Activated naive CD4-positive, alpha-beta T cell treated with anti-CD3 and anti-CD28 coated beads for 36 hours (primary cell): Measurements from ENCODE around the gene PRSS53. TPM values are rescaled to one million over a fixed set of nuclear protein-coding genes. Genes with fewer than 3 reads are reported as not detected.
"Not testable (repeated sequence)": the region's sequence is repeated elsewhere in the genome, so short reads cannot be mapped to it uniquely, and the experiment has no call there.

Experiments used
- CTCF ChIA-PET: fragments of 350-600 bp; sonication (Branson Sonifier 250); formaldehyde crosslinking; loops from one replicate; lab custom pipeline; 2021; ENCODE audit warnings: antibody characterized with exemption; lab: Charles Lee
- DNase-seq: peaks from one replicate; pipeline ENCODE4 v3.0.0-alpha.2; 2020
- H3K27ac Mint-ChIP-seq: one replicate; pipeline ENCODE4 v1.8.0; 2021; ENCODE audit warnings: mild to moderate bottlenecking, mixed read lengths
- H3K27me3 Mint-ChIP-seq: one replicate; pipeline ENCODE4 v1.8.0; 2021; ENCODE audit warnings: low read depth, mixed read lengths
- H3K36me3 Mint-ChIP-seq: one replicate; pipeline ENCODE4 v1.8.0; 2021; ENCODE audit warnings: low read depth, mixed read lengths
- H3K4me1 Mint-ChIP-seq: one replicate; pipeline ENCODE4 v1.8.0; 2021; ENCODE audit warnings: low read depth, mixed read lengths
- H3K4me3 Mint-ChIP-seq: one replicate; pipeline ENCODE4 v1.8.0; 2021; ENCODE audit warnings: mild to moderate bottlenecking, moderate library complexity, mixed read lengths
- H3K9me3 Mint-ChIP-seq: one replicate; pipeline ENCODE4 v1.8.0; 2021; ENCODE audit warnings: mixed read lengths
- intact Hi-C: fragments of 100-400 bp; cut with micrococcal nuclease; formaldehyde crosslinking; loops from one replicate; pipeline ENCODE4 v1.15.1; 2023
- total RNA-seq, 2 experiments: library from RNA; stranded (reverse); gene quantifications; one replicate each; pipeline ENCODE4 v1.2.3, GENCODE V29; 2021

Gene PRSS53
- total RNA-seq, 2 experiments from 2014 or later, result 4.1 to 5.2 TPM

DNA sequence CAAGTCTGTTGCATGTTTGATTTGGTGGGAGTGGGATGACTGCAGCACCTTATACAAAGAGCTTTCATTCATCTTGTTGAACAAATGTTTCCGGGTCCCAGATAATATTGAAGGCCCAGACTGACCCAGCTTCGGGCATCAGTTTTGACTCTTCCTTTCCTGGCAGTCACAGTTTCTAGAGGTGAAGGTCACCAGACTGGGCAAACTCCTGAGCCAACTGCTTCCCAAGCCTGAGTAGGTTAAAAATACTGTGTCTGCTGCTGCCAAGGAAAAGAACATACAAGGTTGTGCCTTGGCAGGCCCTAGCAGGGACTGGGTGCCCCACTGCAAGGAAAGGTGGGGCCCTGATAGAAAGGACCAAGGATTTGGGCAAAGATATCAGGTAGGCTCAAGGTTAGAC, 24.0 kb upstream of the PRSS53 start:
- Mint-ChIP-seq H3K4me1 (peaks cover 34% of the 10 kb centered on the region), H3K9me3 (no peaks in the 10 kb centered on the region), H3K27ac (no peak overlapping the region), H3K27me3 (no peaks in the 10 kb centered on the region), H3K36me3 (peaks cover 11% of the 10 kb centered on the region), H3K4me3 (no peak overlapping the region)
- intact Hi-C loops, result no loop called here
- DNase-seq, result no peak
- CTCF ChIA-PET, result no interaction called here

DNA sequence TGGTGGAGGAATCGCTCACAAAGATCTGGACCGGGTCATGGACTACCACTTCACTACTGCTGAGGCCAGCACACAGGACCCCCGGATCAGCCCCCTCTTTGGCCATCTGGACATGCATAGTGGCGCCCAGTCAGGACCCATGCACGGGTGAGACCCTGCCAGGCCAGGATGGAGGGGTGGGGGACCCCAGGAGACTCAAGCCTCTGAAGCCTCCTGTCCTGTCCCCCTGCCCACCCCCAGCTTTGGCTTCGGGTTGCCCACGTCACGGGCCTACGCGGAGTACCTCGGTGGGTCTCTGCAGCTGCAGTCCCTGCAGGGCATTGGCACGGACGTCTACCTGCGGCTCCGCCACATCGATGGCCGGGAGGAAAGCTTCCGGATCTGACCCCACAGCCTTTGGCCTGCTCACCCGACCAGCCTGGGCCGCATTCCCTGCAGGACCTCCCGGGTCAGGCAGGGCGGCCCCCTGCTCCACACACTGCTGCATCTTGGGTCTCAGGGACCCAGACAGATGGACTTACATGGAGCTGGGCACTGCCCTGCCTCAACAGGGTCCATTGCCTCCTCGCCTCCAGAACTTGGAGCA, 23.2 kb upstream of the PRSS53 start:
- Mint-ChIP-seq H3K4me3 (no peak overlapping the region), H3K27ac (no peak overlapping the region), H3K36me3 (peaks cover 11% of the 10 kb centered on the region), H3K27me3 (no peaks in the 10 kb centered on the region), H3K9me3 (no peaks in the 10 kb centered on the region), H3K4me1 (peaks cover 38% of the 10 kb centered on the region)
- intact Hi-C loops, result no loop called here
- CTCF ChIA-PET, result no interaction called here
- no peak for DNase-seq

DNA sequence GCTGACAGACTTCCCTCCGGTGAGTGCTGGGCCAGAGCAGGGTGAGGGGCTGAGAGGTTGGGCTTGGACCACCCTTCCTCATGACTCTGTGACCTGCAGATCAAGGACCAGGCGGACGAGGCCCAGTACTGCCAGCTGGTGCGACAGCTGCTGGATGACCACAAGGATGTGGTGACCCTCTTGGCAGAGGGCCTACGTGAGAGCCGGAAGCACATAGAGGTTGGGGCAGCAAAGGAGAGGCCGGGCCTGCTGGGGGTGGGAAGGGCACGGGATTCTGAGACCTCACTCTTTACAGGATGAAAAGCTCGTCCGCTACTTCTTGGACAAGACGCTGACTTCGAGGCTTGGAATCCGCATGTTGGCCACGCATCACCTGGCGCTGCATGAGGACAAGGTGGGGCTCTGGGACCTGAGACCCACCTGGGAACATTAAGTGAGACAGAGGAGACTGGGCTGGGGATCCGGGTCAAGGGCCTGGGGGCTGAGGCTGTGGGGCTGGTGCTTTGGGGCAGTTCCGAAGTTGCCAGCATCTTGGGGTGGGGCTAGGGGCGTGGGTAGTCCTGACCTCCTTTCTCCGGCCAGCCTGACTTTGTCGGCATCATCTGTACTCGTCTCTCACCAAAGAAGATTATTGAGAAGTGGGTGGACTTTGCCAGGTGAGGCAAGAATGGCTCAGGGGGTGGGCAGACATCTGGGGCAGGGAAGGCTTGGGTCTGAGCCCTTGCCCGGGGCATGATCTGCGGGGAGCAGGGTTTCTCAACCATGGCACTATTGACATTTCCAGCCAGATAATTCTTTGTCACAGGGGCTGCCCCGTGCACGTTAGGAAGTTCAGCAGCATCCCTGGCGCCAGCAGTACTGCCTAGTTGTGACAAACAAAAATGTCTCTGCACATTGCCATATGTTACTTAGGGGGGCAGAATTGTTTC, 21.6 kb upstream of the PRSS53 start:
- peaks cover 11% of the 10 kb centered on the region for H3K36me3 Mint-ChIP-seq
- H3K4me3 Mint-ChIP-seq, result peak overlapping the region; percentile 74
- CTCF ChIA-PET, result no interaction called here
- H3K4me1 Mint-ChIP-seq, result peaks cover 34% of the 10 kb centered on the region
- no peaks in the 10 kb centered on the region for H3K9me3 Mint-ChIP-seq
- no peak overlapping the region for H3K27ac Mint-ChIP-seq
- intact Hi-C loops, result no loop called here
- H3K27me3 Mint-ChIP-seq, result no peaks in the 10 kb centered on the region
- DNase-seq, result no peak

DNA sequence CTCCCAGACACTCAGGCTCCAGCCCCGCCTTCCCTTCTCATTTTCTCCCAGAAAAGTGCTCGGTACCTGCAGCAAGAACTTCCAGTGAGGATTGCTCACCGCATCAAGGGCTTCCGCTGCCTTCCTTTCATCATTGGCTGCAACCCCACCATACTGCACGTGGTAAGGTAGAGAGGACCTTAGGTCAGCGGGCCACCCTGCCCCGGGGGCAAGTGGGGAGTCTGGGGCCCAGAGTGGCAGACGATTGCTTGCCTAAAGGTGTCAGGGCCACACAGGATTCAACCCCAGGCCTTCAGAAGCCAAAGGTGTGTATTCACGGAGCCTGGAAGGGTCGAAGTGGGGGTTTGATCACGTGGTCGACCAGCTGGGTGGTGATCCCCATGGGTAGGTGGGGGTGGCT, 20.9 kb upstream of the PRSS53 start:
- peak overlapping the region; percentile 74 for H3K4me3 Mint-ChIP-seq
- H3K27ac Mint-ChIP-seq, result no peak overlapping the region
- no peak for DNase-seq
- H3K27me3 Mint-ChIP-seq, result no peaks in the 10 kb centered on the region
- CTCF ChIA-PET, result no interaction called here
- intact Hi-C loops, result loop anchor here (2.0 kb wide), 1 partner anchor 15 kb away; the partner anchor contains the start of gene VKORC1
- H3K9me3 Mint-ChIP-seq, result no peaks in the 10 kb centered on the region
- peaks cover 32% of the 10 kb centered on the region for H3K4me1 Mint-ChIP-seq
- H3K36me3 Mint-ChIP-seq, result peaks cover 11% of the 10 kb centered on the region

DNA sequence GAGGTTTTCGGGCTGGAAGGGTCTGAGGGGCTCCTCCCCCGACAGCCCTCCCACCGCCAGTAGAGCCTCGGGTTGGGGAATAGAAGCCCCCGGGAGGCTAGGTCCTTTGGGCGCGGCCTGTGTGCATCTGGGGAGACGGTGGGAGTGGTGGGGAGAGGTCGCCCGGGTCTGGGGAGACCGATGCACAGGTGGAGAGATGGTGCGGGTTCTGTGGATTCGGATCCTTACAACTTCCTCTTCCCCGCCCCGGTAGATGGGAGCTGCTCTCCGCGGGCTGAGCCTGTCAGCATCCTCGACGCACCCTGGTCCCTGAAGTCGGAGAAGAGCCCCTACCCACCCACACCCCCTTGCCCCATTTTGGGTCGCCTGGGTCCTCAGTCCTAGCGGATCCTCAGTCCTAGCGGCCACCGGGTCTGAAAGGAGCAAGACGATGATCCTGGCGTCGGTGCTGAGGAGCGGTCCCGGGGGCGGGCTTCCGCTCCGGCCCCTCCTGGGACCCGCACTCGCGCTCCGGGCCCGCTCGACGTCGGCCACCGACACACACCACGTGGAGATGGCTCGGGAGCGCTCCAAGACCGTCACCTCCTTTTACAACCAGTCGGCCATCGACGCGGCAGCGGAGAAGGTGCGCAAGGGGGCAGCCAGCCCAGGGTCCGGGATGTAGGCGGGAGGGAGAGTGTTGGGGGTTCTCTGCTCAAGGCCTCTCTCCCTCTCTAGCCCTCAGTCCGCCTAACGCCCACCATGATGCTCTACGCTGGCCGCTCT, 20.2 kb upstream of the PRSS53 start:
- Mint-ChIP-seq H3K36me3 (peaks cover 11% of the 10 kb centered on the region), H3K4me3 (peak overlapping the region; percentile 74), H3K4me1 (peaks cover 29% of the 10 kb centered on the region), H3K9me3 (no peaks in the 10 kb centered on the region), H3K27me3 (no peaks in the 10 kb centered on the region), H3K27ac (no peak overlapping the region)
- no peak for DNase-seq
- CTCF ChIA-PET, result interaction anchor here (1.4 kb wide), 1 partner anchor 33 kb away, joined by 6 read pairs; no protein-coding TSS in a partner anchor
- intact Hi-C loops, result loop anchor here (2.0 kb wide), 1 partner anchor 14 kb away; the partner anchor contains the start of gene VKORC1

DNA sequence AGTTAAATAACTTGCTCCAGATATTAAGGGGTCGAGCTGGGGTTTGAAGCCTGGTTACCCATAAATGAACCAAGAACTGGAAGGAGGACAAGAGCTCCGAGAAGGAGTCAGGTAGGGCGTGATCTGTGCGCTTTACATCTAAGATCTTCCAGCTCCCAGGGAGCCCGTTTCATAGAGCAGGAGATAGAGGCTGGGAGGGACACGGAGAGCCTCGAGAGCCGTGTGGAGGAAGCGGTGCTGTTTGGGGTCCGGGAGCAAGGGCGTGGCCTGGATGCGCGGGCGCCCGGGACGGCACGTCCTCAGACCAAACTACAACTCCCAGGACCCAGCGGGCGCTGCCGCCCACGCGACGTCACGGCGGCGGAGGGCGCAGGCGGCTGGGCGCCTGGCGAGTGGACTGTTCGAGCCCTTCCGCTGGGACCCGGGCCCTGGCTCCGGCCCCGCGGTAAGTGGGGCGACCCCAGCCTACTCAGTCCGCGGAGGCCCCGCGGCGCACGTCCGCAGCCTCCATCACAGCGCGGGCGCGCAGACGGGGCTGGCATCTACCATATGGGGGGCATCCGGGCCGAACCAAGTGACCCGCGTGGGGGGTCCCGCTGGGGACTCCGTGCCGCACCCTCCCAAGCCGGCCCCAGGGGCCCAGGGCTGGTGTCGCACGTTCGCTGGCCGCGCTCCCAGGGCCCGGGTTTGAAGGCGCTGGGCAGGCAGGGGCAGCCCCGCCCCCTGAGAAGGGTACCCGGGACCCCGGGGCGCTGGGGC, 19.5 kb upstream of the PRSS53 start, which contains the start of gene BCKDK:
TSS of gene BCKDK (plus strand) at position 352 of the 759 bp plus-strand sequence. CDS start 838 bp downstream, outside the sequence.
- no peaks in the 10 kb centered on the region for H3K27me3 Mint-ChIP-seq
- H3K4me1 Mint-ChIP-seq, result peaks cover 27% of the 10 kb centered on the region
- peak within 1 kb of the TSS; percentile 80 for H3K27ac Mint-ChIP-seq
- peaks cover 11% of the 10 kb centered on the region for H3K36me3 Mint-ChIP-seq
- CTCF ChIA-PET, result interaction anchor here (1.2 to 1.4 kb wide), 2 partner anchors 34 to 42 kb away, joined by 3 to 6 read pairs; no protein-coding TSS in a partner anchor
- DNase-seq, result peak; percentile 74
- no peaks in the 10 kb centered on the region for H3K9me3 Mint-ChIP-seq
- peak within 1 kb of the TSS; percentile 89 for H3K4me3 Mint-ChIP-seq
- intact Hi-C loops, result loop anchor here (2.0 kb wide), 1 partner anchor 13 kb away; the partner anchor contains the start of gene VKORC1

DNA sequence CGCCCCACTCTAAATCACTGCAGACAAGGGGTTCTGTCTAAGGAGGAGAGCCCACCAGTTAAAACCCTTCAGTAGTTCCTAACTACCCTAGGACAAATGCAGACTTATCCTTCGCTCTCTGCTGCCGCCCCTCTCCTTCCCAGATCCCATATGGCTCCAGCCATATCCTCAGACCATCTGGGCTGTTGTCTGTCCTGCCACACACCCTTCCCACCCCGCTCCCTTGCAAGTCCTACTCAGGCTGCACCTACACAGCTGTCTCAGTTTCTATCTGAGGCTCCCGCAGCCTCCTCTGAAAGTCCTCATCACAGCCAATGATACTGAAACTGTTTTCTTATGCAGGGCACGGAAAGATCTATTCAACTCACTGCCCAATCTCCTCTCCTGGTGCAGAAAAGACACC, 18.7 kb upstream of the PRSS53 start:
- no peaks in the 10 kb centered on the region for H3K27me3 Mint-ChIP-seq
- peak overlapping the region; percentile 89 for H3K4me3 Mint-ChIP-seq
- H3K36me3 Mint-ChIP-seq, result peaks cover 11% of the 10 kb centered on the region
- H3K4me1 Mint-ChIP-seq, result peaks cover 27% of the 10 kb centered on the region
- CTCF ChIA-PET, result interaction anchor here (1.2 to 1.4 kb wide), 2 partner anchors 35 to 42 kb away, joined by 3 to 6 read pairs; no protein-coding TSS in a partner anchor
- H3K27ac Mint-ChIP-seq, result peak overlapping the region; percentile 80
- peak; percentile 61 for DNase-seq
- no peaks in the 10 kb centered on the region for H3K9me3 Mint-ChIP-seq
- intact Hi-C loops, result loop anchor here (2.0 kb wide), 1 partner anchor 35 kb away; no protein-coding TSS in a partner anchor

DNA sequence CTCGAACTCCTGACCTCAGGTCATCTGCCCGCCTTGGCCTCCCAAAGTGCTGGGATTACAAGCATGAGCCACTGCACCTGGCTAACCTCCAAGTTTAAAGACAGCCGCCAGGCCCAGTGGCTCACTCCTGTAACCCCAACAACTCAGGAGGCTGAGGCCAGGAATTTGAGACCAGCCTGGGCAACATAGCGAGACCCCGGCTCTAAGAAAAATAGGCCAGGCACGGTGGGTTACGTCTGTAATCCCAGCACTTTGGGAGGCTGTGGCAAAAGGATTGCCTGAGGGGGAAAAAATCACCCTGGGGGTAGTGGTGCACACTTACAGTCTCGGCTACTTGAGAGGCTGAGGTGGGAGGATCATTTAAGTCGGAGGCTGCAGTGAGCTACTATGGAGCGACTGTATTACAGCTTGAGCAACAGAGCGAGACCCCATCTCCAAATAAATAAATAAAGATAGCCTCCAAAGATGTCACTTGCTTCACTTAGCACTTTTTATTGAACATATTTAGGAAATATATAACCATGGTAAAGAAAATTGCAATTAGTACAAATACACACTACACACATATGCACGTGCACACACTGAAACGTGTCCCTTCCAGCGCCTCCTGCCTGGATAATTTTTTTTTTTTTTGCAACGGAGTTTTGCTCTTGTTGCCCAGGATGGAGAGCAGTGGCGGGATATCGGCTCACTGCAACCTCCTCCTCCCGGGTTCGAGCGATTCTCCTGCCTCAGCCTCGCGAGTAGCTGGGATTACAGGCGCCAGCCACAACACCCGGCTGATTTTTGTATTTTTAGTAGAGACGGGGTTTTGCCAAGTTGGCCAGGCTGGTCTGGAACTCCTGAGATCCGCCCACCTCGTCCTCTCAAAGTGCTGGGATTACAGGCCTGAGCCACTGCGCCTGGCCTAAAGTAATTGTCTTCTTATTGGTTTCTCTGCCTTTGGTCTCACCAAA, 18.0 kb upstream of the PRSS53 start:
- Mint-ChIP-seq H3K4me1 (peaks cover 27% of the 10 kb centered on the region), H3K27me3 (no peaks in the 10 kb centered on the region), H3K9me3 (no peaks in the 10 kb centered on the region), H3K36me3 (peaks cover 11% of the 10 kb centered on the region), H3K27ac (no peak overlapping the region), H3K4me3 (no peak overlapping the region)
- DNase-seq, result no peak
- intact Hi-C loops, result loop anchor here (2.0 kb wide), 1 partner anchor 36 kb away; no protein-coding TSS in a partner anchor
- CTCF ChIA-PET, result interaction anchor here (0.7 to 1.2 kb wide), 2 partner anchors 39 to 41 kb away, joined by 3 to 4 read pairs; no protein-coding TSS in a partner anchor

DNA sequence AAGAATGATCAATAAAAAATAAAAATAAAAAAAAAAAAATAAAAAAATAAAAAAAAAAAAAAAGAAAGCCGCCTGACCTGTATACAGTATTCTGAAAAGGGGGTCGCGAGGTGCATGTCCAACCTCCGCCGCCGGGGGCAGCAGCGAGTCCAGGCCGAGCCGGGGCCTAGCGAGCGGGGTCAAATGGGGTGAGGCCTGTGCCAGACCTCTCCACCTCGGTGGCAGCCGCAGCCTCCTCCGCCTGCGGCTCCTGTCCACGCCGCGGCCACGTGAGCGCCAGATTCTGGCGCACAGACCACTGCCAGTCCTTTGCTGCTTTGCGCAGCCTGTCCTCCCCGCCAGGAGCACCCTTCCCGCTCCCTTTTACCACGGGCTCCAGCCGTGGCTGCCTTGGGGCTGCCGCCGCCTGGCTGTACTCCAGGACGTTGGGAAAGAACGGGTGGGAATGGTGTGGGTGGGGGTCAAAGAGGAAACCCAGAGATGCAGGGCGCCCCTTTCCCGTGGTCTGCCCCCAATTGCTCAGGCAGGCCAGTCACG, 17.0 kb upstream of the PRSS53 start:
- Mint-ChIP-seq H3K36me3 (peaks cover 9% of the 10 kb centered on the region), H3K27me3 (no peaks in the 10 kb centered on the region)
- CTCF ChIA-PET, result no interaction called here

DNA sequence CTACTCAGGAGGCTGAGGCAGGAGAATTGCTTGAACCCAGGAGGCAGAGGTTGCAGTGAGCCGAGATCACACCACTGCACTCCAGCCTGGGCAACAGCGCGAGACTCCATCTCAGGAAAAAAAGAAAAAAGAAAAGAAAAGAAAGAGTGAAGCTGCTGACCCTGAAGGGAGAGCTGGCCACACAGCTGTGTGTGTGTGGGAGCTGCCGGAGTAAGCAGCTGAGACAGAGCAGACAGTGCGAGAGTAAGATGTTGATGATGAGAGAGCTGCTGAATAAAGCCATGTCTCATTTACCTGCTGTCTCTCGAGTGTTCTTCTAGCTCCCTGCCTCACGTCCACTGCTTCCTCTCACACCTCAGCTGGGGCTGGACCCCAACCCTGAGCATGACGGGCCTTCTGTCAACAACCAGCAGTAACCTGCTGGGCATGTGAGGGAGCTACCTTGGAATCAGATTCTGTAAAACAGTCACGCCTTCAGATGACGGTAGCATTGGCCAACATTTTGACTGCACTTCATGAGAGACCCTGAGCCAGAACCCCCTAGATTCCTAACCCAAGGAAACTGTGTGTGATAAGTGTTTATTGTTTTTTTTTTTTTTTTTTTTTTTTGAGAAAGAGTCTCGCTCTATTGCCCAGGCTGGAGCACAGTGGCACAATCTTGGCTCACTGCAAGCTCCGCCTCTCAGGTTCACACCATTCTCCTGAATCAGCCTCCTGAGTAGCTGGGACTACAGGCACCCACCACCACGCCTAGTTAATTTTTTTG, 12.3 kb upstream of the PRSS53 start:
- H3K36me3 Mint-ChIP-seq, H3K27me3 Mint-ChIP-seq, DNase-seq, H3K4me1 Mint-ChIP-seq, H3K9me3 Mint-ChIP-seq, H3K4me3 Mint-ChIP-seq, intact Hi-C loops, H3K27ac Mint-ChIP-seq: not testable (repeated sequence)
- CTCF ChIA-PET, result interaction anchor here (0.7 to 2.1 kb wide), 4 partner anchors 42 to 118 kb away, joined by 3 to 9 read pairs (median 3); partner anchors contain the start of gene HSD3B7

More for the DNA sequence above, 17.0 kb upstream of the PRSS53 start:
- Mint-ChIP-seq H3K4me1 (peaks cover 27% of the 10 kb centered on the region), H3K9me3 (no peaks in the 10 kb centered on the region), H3K4me3 (peak overlapping the region; percentile 39), H3K27ac (no peak overlapping the region)
- peak; percentile 82 for DNase-seq
- intact Hi-C loops, result loop anchor here (2.0 kb wide), 1 partner anchor 37 kb away; no protein-coding TSS in a partner anchor
